OCI-LY3 (cell line): ENCODE measurements around the gene RTP5.

Experiments
- H2AFZ ChIP-seq: fragments of 200-600, 300-600 bp; shearing (Covaris generic); 2 replicates; pipeline ENCODE4 v1.6.0; 2014; ENCODE audit warnings: antibody characterized with exemption, low read depth, low read length
- H3K27ac ChIP-seq: fragments of 200-600, 300-600 bp; sonication (generic); 2 replicates; pipeline ENCODE4 v1.5.1; 2014; ENCODE audit warnings: mild to moderate bottlenecking, low read length, moderate library complexity, mixed read lengths
- H3K27me3 ChIP-seq: fragments of 200-600, 300-600 bp; sonication (generic); 2 replicates; pipeline ENCODE4 v1.6.1; 2014; ENCODE audit warnings: low read depth, low read length, mixed read lengths
- H3K36me3 ChIP-seq: fragments of 200-600, 300-600 bp; sonication (generic); replicated peaks from 2 replicates; pipeline ENCODE3; 2014; ENCODE audit warnings: low read depth, low read length, mixed read lengths
- H3K4me1 ChIP-seq: fragments of 300-600, 200-600 bp; sonication (generic); 2 replicates; pipeline ENCODE4 v1.6.1; 2014; ENCODE audit warnings: low read length, mixed read lengths
- H3K4me2 ChIP-seq: fragments of 200-600, 300-600 bp; sonication (generic); 2 replicates; pipeline ENCODE4 v1.6.1; 2014; ENCODE audit warnings: low read length, mixed read lengths
- H3K4me3 ChIP-seq: fragments of 300-600, 200-600 bp; sonication (generic); 2 replicates; pipeline ENCODE4 v1.5.1; 2014; ENCODE audit warnings: antibody characterized with exemption, mild to moderate bottlenecking, low read length, moderate library complexity
- H3K79me2 ChIP-seq: fragments of 300-600, 200-600 bp; shearing (Covaris generic); 2 replicates; pipeline ENCODE4 v1.6.1; 2014; ENCODE audit warnings: mild to moderate bottlenecking, low read length, mixed read lengths
- H3K9ac ChIP-seq: fragments of 300-600, 200-600 bp; shearing (Covaris generic); 2 replicates; pipeline ENCODE4 v1.6.0; 2014; ENCODE audit warnings: mild to moderate bottlenecking, low read length, moderate library complexity
- H3K9me3 ChIP-seq: fragments of 200-600, 300-600 bp; shearing (Covaris generic); 2 replicates; pipeline ENCODE4 v1.6.1; 2014; ENCODE audit warnings: low read length, mixed read lengths; ENCODE audit not compliant: insufficient read depth
- H4K20me1 ChIP-seq: fragments of 200-600, 300-600 bp; sonication (generic); 2 replicates; pipeline ENCODE4 v1.6.1; 2016; ENCODE audit warnings: low read length, mixed read lengths; ENCODE audit not compliant: insufficient read depth
- CTCF ChIP-seq: fragments of 200-600, 300-600 bp; sonication (generic); IDR thresholded peaks from 2 replicates; pipeline ENCODE4 v1.5.1; 2014; ENCODE audit warnings: antibody characterized with exemption, low read length, low read depth
- EZH2phosphoT487 ChIP-seq: fragments of 200-600 bp; shearing (Covaris generic); IDR thresholded peaks from 2 replicates; pipeline ENCODE4 v1.6.1; 2018; ENCODE audit warnings: antibody characterized with exemption, mixed run types, low read depth

RTP5 gene

GRCh38 chr2:241910604-241911520, 41.3 kb downstream of the RTP5 start:
- H4K20me1 ChIP-seq: no peaks in the 10 kb centered on the region; the same call in 1 of the 2 replicates
- TF ChIP-seq EZH2phosphoT487 (no peak), CTCF (no peak)
- H3K79me2 ChIP-seq: no peaks in the 10 kb centered on the region
- no peak overlapping the region for H3K4me3 ChIP-seq
- H3K27me3 ChIP-seq: no peaks in the 10 kb centered on the region
- no peak overlapping the region for H2AFZ ChIP-seq
- H3K27ac ChIP-seq: no peak overlapping the region
- H3K9ac ChIP-seq: no peak overlapping the region
- no peaks in the 10 kb centered on the region for H3K4me1 ChIP-seq
- H3K9me3 ChIP-seq: no peaks in the 10 kb centered on the region
- no peak overlapping the region for H3K4me2 ChIP-seq
- no peaks in the 10 kb centered on the region for H3K36me3 ChIP-seq

- no peaks in the 10 kb centered on the region for H3K9me3 ChIP-seq
- H3K36me3 ChIP-seq: no peaks in the 10 kb centered on the region
- H3K4me3 ChIP-seq: no peak overlapping the region
- TF ChIP-seq CTCF: no peak
- no peak for TF ChIP-seq EZH2phosphoT487
- no peak overlapping the region for H3K9ac ChIP-seq
- H3K27ac ChIP-seq: no peak overlapping the region
- H3K4me1 ChIP-seq: no peaks in the 10 kb centered on the region
- H4K20me1 ChIP-seq: no peaks in the 10 kb centered on the region; the same call in 1 of the 2 replicates
- no peaks in the 10 kb centered on the region for H3K27me3 ChIP-seq
- H3K79me2 ChIP-seq: no peaks in the 10 kb centered on the region
- no peak overlapping the region for H3K4me2 ChIP-seq
- no peak overlapping the region for H2AFZ ChIP-seq
These were observed 42.0 kb downstream of the RTP5 start for GRCh38 chr2:241911551-241911950.

- Histone ChIP-seq H3K27me3 (no peaks in the 10 kb centered on the region), H2AFZ (no peak overlapping the region), H3K4me3 (no peak overlapping the region), H3K79me2 (no peaks in the 10 kb centered on the region), H3K9me3 (no peaks in the 10 kb centered on the region), H3K9ac (no peak overlapping the region), H3K4me2 (no peak overlapping the region), H3K27ac (no peak overlapping the region), H3K36me3 (no peaks in the 10 kb centered on the region), H4K20me1 (no peaks in the 10 kb centered on the region; the same call in 1 of the 2 replicates), H3K4me1 (no peaks in the 10 kb centered on the region)
- TF ChIP-seq EZH2phosphoT487: no peak
- TF ChIP-seq CTCF: no peak
These were observed 42.6 kb downstream of the RTP5 start for GRCh38 chr2:241912021-241912555.

GRCh38 chr2:241913703-241914102, 44.2 kb downstream of the RTP5 start:
- H3K4me2 ChIP-seq: no peak overlapping the region
- no peak overlapping the region for H3K27ac ChIP-seq
- no peaks in the 10 kb centered on the region; the same call in 1 of the 2 replicates for H4K20me1 ChIP-seq
- H3K4me3 ChIP-seq: no peak overlapping the region
- H3K36me3 ChIP-seq: no peaks in the 10 kb centered on the region
- H3K27me3 ChIP-seq: no peaks in the 10 kb centered on the region
- no peaks in the 10 kb centered on the region for H3K4me1 ChIP-seq
- no peak overlapping the region for H3K9ac ChIP-seq
- H3K79me2 ChIP-seq: no peaks in the 10 kb centered on the region
- TF ChIP-seq EZH2phosphoT487: no peak
- TF ChIP-seq CTCF: no peak
- H2AFZ ChIP-seq: no peak overlapping the region
- H3K9me3 ChIP-seq: no peaks in the 10 kb centered on the region
